GM19238 (cell line): ENCODE data around the gene DDR1.

Source experiments
- DNase-seq: peaks from one replicate; pipeline ENCODE4 v3.0.0; 2011; ENCODE audit warnings: low spot score; ENCODE audit not compliant: insufficient read length

Gene DDR1

DNA sequence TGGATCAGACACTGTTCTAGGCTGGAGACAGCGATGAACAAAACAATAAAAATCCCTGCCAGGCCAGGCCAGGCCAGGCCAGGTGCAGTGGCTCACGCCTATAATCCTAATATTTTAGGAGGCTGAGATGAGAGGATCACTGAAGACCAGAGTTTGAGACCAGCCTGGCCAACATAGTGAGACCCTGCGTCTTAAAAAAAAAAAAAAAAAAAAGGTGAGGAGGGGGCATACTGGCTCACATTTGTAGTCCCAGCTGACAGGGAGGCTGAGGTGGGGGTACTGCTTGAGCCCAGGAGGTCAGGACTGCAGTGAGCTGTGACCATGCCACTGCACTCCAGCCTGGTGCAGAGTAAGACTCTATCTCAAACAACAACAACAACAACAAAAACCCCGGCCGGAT, 61.0 kb downstream of the DDR1 start:
- DNase-seq: no peak

DNA sequence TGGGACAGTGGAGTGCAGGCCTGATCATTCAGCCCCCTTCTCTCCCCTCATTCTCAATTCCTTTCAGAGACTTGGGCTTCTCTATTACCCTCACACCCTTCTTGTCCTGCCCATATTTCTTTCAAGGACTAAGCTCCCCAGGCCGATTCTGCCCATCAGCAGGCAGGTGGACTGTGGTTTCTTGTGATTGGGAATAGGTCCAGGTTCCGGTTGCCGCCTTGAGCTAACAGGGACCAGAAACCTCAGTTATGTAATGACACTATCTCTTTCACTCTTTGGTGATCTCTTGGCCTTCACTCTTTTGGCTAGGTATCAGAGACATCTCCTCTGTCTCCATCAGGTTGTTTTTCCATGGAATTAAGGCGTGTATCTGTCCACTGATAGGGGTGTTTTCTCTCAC, 62.9 kb downstream of the DDR1 start:
- DNase-seq: no peak

DNA sequence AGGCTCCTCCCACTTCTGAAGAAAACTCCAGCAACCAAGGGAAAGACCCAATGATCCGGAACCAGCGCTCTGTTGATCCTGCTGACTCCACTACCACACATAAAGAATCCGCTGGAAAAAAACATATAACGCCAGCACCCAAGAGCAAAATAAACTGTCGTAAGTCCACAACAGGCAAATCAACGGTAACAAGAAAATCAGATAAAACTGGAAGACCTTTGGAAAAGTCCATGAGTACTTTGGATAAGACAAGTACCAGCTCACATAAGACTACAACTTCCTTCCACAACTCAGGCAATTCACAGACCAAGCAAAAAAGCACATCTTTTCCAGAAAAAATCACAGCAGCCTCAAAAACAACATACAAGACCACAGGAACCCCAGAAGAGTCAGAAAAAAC, 64.5 kb downstream of the DDR1 start:
- DNase-seq: no peak
